Stimulated activated naive CD8-positive, alpha-beta T cell treated with anti-CD3 and anti-CD28 coated beads, Interleukin-15, Interleukin-2, amounts not matched to agents 100 ng/mL and 50 ng/mL, for 24 hours (primary cell): ENCODE measurements around the gene WRAP73.

Source experiments
- H3K27ac Mint-ChIP-seq: one replicate; pipeline ENCODE4 v1.8.0; 2021; ENCODE audit warnings: mild to moderate bottlenecking, mixed read lengths
- H3K27me3 Mint-ChIP-seq: one replicate; pipeline ENCODE4 v1.8.0; 2021; ENCODE audit warnings: mixed read lengths
- H3K36me3 Mint-ChIP-seq: one replicate; pipeline ENCODE4 v1.8.0; 2021; ENCODE audit warnings: low read depth, mixed read lengths
- H3K4me1 Mint-ChIP-seq: one replicate; pipeline ENCODE4 v1.8.0; 2021; ENCODE audit warnings: low read depth, mixed read lengths
- H3K4me3 Mint-ChIP-seq: one replicate; pipeline ENCODE4 v1.8.0; 2021; ENCODE audit warnings: mild to moderate bottlenecking, mixed read lengths
- H3K9me3 Mint-ChIP-seq: one replicate; pipeline ENCODE4 v1.8.0; 2021; ENCODE audit warnings: mixed read lengths

WRAP73 gene

DNA sequence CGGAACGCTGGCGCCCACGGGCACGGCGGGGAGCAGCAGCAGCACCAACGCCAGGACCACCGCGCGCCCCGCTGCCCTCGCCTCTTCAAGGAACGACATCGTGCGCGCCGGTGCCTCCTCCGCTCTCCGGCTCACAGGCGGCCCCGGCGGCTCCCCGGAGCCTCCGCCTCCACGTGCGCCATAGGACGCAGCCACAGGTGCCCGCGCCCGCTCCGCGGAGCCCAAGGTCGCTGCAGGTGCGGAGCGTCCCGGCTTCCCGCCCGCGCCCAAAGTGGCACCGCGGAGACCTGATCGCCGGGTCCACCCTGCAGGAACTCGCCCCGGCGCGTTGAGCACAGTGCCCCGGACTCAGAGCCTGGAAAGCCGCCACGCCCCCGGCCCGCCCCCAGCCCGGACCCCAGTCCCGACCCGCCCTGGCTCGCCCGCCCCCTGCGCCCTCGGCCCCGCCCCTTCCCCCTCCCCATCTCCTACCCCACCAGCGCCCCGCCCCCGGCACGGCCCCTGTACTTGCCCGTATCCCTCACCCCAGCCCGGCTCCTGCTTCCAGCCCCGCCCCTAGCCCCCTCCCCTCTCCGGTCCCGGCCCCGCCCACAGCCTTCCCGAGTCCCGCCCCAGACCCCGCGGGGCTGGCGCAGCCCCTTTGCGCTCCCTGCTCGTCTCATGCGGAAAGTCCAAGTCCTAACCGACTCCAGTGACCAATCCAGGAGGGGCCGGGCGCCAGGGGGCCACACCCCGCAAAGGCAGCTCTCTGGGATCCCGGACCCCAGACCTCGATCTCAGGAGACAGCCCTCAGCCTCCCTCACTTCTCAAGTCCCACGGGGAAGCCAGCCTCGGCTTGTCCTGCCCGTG, 38.5 kb downstream of the WRAP73 start, which contains the start of gene MEGF6:
Gene MEGF6, minus strand, starts transcription at position 339 of the 850 bp plus-strand sequence. Its CDS starts 240 bp downstream, at position 99.
- peaks cover 8% of the 10 kb centered on the region for H3K4me1 Mint-ChIP-seq
- H3K9me3 Mint-ChIP-seq: no peaks in the 10 kb centered on the region
- H3K36me3 Mint-ChIP-seq: no peaks in the 10 kb centered on the region
- peaks cover 9% of the 10 kb centered on the region for H3K27me3 Mint-ChIP-seq
- peak within 1 kb of the TSS; percentile 66 for H3K4me3 Mint-ChIP-seq
- no peak within 1 kb of the TSS for H3K27ac Mint-ChIP-seq

DNA sequence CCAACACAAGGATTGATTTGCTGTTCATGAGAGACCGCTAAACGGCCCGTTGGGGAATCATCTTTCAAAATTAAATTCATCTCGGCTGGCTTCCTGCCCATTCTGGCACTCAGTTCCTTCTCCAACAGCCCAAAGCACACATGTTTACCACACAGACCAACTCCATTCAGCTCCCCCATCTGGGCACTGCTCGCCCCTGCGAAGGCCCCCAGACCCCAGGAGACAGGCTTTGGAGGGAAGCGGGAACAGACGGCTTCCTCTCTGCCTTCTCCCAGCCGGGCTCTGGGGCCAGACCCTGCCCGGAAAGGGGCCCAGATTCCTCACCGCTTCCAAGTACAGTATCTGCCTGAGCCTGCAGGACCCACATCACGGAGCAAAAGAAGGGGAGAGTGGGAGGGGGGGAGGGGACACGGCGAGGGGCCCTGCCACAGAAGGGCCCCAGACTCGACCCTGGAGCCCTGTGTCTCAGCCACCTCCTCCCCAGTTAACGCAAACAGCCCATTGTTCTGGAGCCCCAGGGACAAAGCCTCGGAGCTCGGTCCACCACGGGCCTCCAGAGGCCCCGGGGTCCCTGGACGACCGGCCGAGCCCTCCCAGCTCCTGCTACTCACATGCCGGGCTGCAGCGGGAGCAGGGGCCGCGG, 39.3 kb downstream of the WRAP73 start:
- Mint-ChIP-seq H3K36me3 (no peaks in the 10 kb centered on the region), H3K27ac (no peak overlapping the region), H3K27me3 (peaks cover 9% of the 10 kb centered on the region), H3K4me1 (peaks cover 8% of the 10 kb centered on the region), H3K4me3 (peak overlapping the region; percentile 41), H3K9me3 (no peaks in the 10 kb centered on the region)

DNA sequence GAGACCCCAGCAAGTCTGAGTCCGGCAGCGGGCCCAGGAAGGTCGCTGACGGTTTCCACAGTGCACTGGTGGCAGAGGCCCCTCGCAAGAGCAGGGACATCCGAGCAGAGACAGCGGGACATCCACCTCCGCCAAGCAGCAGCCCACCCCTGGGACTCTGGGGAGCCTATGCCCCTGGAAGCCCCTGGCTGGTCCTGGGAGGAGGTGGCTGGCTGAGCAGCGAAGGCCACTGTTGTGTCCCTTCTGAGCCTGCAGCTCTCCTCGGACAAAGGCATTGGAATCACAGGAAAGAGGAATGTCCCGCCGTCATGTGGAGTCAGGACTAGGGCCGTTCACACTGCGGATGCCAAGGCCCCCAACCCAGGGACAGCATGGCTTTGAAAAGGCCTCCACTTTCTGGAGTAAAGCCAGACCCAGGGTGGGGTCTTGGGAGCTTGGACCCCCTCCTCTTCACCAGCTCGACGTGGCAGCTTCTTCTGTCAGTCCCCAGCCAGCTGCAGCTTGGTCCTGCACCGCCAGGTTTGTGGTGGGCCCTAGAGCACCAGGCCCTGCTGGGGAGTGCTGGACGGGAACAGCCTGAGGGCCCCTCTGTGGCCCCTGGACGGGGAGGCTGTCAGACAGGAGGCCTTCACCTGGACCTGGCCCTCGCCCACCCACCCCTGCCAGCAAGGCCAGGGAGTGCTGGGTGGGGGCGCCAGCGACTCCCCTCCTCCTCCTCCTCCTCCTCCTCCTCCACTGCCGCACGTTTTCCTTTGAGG, 40.0 kb downstream of the WRAP73 start:
- Mint-ChIP-seq H3K4me3 (no peak overlapping the region), H3K9me3 (no peaks in the 10 kb centered on the region), H3K27me3 (peaks cover 9% of the 10 kb centered on the region), H3K36me3 (no peaks in the 10 kb centered on the region), H3K4me1 (peaks cover 8% of the 10 kb centered on the region), H3K27ac (no peak overlapping the region)

DNA sequence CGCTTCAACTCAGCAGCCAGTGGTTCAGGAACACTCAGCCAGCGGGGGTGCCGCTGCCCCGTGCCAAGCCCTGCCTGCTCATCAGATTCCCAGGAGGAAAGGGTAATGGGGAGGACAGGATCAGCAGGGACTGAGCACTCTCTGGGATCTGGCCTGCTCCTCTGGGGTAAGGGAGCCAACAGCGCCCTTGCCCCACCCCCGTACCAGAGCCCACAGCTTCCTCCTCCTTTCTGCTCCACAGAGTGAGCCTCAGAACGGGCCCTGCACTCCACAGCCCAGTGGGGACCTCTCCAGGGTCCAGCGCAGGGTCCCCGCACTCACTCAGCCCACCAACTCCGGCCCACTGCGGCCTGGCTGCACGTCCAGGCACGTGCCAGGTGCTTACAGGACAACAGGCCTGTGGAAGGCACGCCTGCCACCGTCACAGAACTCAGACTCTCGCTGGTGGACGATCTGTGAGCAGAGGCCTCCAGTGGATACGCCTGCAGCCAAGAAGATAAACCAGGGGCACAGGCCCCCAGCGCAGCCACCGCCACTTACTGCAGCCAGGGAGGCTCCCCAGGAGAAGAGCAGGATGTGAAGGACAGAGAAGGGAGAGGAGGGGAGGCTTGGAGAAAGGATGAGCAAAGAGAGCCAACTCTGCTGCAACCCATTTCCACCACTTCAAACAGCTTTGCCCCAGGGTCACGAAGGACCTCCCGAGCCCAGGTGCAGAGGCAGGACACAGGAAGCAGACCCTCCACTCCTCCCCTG, 40.7 kb downstream of the WRAP73 start:
- Mint-ChIP-seq H3K27ac (no peak overlapping the region), H3K9me3 (no peaks in the 10 kb centered on the region), H3K36me3 (no peaks in the 10 kb centered on the region), H3K4me3 (no peak overlapping the region), H3K27me3 (peaks cover 9% of the 10 kb centered on the region), H3K4me1 (peaks cover 8% of the 10 kb centered on the region)

DNA sequence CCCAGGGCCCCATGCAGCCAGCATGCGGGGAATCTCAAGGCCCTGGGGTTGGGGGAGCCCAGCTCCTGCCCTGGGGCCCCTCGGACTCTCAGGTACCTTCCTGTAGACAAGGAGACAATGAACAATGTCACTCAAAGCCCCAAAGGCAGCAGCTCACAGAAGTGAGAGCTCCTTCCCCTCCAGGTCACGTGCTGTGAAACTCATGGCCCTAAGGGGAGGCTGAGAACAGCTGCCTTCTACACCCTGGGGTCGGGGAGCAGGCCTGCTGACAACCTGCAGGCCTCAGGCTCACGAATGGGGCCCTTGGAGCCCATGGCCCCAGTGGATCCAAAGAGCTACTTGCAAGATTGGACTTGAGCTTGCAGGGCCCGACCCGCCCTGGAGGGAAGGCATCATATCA, 41.7 kb downstream of the WRAP73 start:
- Mint-ChIP-seq H3K4me1 (peaks cover 8% of the 10 kb centered on the region), H3K27me3 (peaks cover 9% of the 10 kb centered on the region), H3K4me3 (no peak overlapping the region), H3K27ac (no peak overlapping the region), H3K9me3 (no peaks in the 10 kb centered on the region), H3K36me3 (no peaks in the 10 kb centered on the region)

DNA sequence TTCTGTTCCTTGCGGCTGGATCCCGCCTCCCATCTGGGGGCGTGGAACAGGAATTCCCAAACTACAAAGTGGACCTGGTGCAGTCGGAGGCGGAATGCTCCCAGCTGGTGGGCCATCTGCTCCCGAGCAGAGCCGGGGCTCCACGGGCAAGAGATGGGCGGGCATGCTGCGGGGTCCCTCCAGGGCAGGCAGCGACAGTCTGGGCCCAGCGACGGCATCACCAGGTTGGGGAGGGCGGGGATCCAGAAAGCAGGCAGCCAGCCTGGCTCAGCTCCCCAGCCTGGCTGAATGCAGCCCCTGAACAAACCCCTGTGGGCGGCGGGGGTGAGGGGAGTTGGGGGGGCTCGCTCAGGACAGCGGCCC, 42.2 kb downstream of the WRAP73 start:
- H3K27me3 Mint-ChIP-seq: peaks cover 9% of the 10 kb centered on the region
- H3K4me1 Mint-ChIP-seq: peaks cover 8% of the 10 kb centered on the region
- H3K9me3 Mint-ChIP-seq: no peaks in the 10 kb centered on the region
- H3K4me3 Mint-ChIP-seq: no peak overlapping the region
- no peak overlapping the region for H3K27ac Mint-ChIP-seq
- H3K36me3 Mint-ChIP-seq: no peaks in the 10 kb centered on the region

DNA sequence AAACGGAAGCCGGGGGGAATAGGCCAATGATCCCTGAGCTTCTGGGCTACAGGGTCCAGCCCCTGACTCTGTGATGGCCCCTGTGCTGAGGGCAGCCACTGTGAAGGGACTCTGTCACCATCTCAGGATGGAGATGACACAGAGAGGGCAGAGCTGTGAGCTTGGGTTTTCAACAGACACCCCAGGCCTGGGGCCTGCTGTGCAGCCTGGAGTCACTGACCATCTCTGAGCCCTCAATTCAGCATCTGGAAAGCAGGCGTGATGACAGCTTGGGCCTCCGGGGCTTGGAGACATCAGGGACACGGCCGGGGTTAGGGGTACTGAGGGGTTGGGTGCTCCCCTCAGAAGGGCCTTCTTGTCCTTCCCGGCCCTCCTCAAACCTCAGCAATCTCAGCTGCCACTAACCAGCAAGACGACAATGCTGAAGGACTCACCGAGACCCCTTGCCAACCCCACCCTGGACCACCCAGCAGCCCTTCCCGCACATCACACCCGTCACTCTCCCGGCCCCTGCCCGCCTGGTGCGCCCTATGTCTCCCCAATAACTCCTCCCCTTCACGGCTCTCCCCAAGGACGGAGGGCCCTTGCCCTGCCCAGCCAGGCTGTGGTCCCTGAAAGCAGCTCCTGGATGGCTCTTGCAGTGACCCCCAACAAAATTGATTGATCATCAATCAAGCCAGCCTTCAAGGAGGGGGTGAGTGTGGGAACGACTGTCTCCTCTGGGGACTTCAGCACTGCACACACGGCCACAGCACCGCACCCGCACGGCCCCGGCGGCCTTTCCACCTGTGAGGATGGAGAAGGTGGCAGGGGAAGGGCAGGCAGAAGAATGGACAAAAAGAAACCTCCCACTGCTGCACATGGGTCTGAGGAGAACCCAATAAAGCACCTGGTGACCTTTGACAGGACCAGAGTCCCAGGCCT, 42.9 kb downstream of the WRAP73 start:
- Mint-ChIP-seq H3K4me3 (no peak overlapping the region), H3K9me3 (no peaks in the 10 kb centered on the region), H3K27ac (no peak overlapping the region), H3K27me3 (peaks cover 9% of the 10 kb centered on the region), H3K36me3 (no peaks in the 10 kb centered on the region), H3K4me1 (peaks cover 8% of the 10 kb centered on the region)

DNA sequence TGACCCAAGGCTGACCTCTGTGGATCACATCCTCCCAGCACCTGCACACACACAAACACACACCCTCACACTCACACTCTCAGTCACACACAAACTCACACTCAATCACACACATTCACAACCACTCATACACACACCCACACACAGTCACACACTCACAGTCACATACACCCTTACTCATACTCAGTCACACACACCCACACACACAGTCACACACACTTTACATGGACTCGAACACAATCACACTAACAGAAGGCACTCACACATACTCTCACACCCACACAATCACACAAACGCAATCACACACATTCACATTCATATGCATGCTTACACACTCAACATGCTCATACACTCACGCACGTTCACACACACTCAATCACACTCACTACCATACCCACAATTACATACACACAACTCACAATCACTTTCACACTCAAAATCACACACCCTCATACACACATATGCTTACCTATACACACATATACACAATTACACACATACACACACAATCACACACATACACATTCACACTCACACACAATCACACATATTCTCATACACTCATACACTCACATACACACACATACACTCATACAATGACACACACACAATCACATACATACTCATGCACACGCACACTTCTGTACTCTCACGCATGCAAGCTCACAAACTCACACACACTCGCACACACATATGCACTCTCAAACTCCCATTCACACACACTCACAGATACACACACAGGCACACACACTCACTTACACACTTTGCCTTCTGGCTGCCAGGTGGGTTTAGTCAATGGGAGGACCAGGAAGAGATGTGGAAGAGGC, 44.7 kb downstream of the WRAP73 start:
- H3K27me3 Mint-ChIP-seq: peaks cover 4% of the 10 kb centered on the region
- H3K4me3 Mint-ChIP-seq: no peak overlapping the region
- no peaks in the 10 kb centered on the region for H3K9me3 Mint-ChIP-seq
- H3K4me1 Mint-ChIP-seq: no peaks in the 10 kb centered on the region
- H3K27ac Mint-ChIP-seq: no peak overlapping the region
- H3K36me3 Mint-ChIP-seq: no peaks in the 10 kb centered on the region

DNA sequence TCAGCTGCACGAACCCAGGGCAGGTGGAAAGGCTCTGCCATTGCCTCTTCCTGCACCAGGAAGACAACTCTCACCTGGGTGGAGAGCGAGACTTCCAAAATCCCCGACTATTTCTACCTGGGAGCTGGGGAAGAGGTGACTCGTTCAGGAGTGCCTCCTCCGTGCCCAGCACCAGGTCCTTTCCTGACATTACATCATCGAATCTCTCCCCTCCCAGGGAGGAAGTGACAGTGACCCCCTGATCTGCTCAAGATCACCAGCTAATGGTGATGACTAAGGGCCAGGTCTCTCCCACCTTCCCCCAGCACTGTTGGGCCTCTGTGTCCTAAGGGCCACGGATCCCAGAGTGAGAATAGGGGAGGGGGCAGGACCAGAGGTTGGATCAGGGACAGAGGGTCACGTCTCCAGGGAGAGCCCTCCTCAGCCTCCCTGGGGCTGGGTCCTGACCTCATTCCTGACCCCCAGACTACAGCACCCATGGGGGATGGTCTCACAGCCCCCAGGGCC, 45.4 kb downstream of the WRAP73 start:
- H3K27ac Mint-ChIP-seq: no peak overlapping the region
- peaks cover 3% of the 10 kb centered on the region for H3K27me3 Mint-ChIP-seq
- H3K36me3 Mint-ChIP-seq: no peaks in the 10 kb centered on the region
- H3K4me3 Mint-ChIP-seq: no peak overlapping the region
- no peaks in the 10 kb centered on the region for H3K4me1 Mint-ChIP-seq
- no peaks in the 10 kb centered on the region for H3K9me3 Mint-ChIP-seq

DNA sequence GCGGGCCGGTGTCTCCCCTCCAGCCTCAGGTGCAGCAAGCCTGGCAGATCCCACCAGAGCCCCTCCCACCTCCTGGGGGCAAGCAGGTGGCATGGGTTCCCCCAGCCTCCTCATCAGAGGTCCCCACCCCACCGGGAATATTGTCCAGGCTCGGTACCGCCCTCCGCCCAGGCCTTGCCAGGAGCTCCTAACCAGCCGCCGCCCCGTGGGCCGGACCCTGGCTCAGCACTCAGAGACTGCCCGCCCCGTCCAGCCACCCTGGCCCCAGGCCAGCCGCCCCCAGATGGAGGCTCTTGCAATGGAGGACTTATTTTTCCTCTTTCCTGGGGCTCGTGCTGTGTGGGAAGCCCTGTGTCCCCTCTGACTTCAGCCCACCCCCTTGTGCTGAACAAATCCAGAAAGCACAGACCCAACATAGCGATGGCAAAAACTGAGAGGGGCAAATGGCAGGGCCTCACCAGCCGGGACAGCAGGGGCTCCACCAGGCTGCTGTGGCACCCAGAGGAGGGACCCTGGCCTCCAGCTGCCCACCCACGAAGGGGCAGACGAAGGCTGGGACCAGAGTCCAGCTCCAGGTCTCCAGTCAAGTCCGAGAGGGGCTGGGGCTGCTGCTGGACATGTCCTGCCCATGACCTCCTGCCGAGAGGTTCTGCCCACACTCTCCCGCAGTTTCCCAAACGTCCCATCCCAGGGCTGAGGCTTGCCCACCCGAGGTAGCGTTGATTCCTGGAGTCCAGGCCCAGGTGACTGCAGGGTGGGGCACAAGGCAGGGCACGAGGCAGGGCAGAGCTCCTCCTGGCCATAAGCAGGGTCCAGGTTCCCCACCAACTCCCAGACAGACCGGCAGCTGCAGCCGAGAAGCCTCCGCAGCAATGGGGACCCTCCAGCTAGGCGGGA, 46.1 kb downstream of the WRAP73 start:
- Mint-ChIP-seq H3K4me1 (no peaks in the 10 kb centered on the region), H3K9me3 (no peaks in the 10 kb centered on the region), H3K27me3 (no peaks in the 10 kb centered on the region), H3K4me3 (no peak overlapping the region), H3K36me3 (no peaks in the 10 kb centered on the region), H3K27ac (no peak overlapping the region)

DNA sequence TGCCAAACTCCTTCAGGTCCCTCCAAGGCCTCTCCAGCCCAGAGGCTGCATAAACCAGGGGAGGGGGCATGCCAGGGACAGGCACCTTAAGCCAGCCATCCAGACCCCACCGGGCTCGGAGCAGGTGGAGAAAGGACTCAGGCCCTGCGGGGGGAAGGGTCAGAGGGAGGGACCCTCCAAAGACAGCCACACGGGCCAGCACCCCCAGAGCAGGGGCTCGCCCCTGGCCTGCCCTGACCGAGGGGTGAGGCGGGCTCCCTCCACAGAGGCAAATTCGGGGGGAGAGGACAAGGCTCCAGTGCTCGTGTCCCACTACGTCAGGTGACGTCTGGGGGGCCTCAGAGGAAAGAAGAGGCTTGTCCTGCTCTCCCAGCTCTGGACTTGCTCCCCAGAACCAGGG, 46.7 kb downstream of the WRAP73 start:
- H3K36me3 Mint-ChIP-seq: no peaks in the 10 kb centered on the region
- no peaks in the 10 kb centered on the region for H3K27me3 Mint-ChIP-seq
- H3K27ac Mint-ChIP-seq: no peak overlapping the region
- H3K9me3 Mint-ChIP-seq: no peaks in the 10 kb centered on the region
- H3K4me1 Mint-ChIP-seq: peaks cover 3% of the 10 kb centered on the region
- H3K4me3 Mint-ChIP-seq: no peak overlapping the region

DNA sequence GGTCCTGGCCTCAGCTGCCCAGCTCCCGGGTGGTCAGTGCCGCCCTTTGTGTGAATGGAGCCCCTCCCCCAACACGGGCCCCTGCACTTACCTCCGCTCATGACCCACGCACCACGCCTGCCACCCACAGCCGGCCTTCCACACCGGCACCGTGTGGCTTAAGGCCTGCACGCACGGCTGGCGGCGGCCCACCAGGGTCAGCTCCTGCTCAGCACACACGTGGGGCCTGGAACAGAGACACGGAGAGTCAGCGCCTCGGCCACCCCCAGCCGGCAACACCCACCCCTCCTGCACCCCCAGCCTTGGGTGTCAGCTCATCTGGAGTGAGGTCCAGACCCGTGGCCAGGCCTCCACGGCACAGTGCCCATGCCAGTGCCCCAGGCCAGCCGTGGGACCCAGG, 47.5 kb downstream of the WRAP73 start:
- no peaks in the 10 kb centered on the region for H3K27me3 Mint-ChIP-seq
- H3K27ac Mint-ChIP-seq: no peak overlapping the region
- H3K4me3 Mint-ChIP-seq: no peak overlapping the region
- H3K36me3 Mint-ChIP-seq: no peaks in the 10 kb centered on the region
- H3K9me3 Mint-ChIP-seq: no peaks in the 10 kb centered on the region
- H3K4me1 Mint-ChIP-seq: peaks cover 11% of the 10 kb centered on the region
